ENCODE results near the gene ZNF296.
A peak's percentile ranks its signal among the peaks of the same experiment; 100 is the strongest.

ZNF296 gene

GRCh38 chr19:45051929-45052579 lies 24.2 kb downstream of the ZNF296 start:
- DNase-seq: no peak

- DNase-seq: no peak
Observed at GRCh38 chr19:45050036-45050435, 26.2 kb downstream of the ZNF296 start.

GRCh38 chr19:45049073-45049736 lies 27.1 kb downstream of the ZNF296 start:
- DNase-seq: no peak

GRCh38 chr19:45047188-45047797 lies 29.0 kb downstream of the ZNF296 start:
- no peak for DNase-seq

- DNase-seq: no peak
Observed at GRCh38 chr19:45046355-45046754, 29.9 kb downstream of the ZNF296 start.

- peak; percentile 52 for DNase-seq
Observed at GRCh38 chr19:45045671-45046353, 30.5 kb downstream of the ZNF296 start.

- DNase-seq: no peak
Observed at GRCh38 chr19:45041125-45041524, 35.2 kb downstream of the ZNF296 start.

GRCh38 chr19:45040059-45040771 lies 36.1 kb downstream of the ZNF296 start:
- DNase-seq: no peak

- DNase-seq: peak; percentile 86
Observed at GRCh38 chr19:45038931-45039893, 37.1 kb downstream of the ZNF296 start, which contains the start of gene CLASRP. TSS of gene CLASRP (plus strand) at chr19:45039045. CDS start at chr19:45040213, 1,168 bp downstream.

GRCh38 chr19:45037393-45038169 lies 38.7 kb downstream of the ZNF296 start:
- no peak for DNase-seq

GRCh38 chr19:45035755-45036154 lies 40.5 kb downstream of the ZNF296 start:
- no peak for DNase-seq

- no peak for DNase-seq
Observed at GRCh38 chr19:45032421-45032820, 43.9 kb downstream of the ZNF296 start.

- no peak for DNase-seq
Observed at GRCh38 chr19:45030825-45031224, 45.5 kb downstream of the ZNF296 start.

GRCh38 chr19:45027371-45027770 lies 48.9 kb downstream of the ZNF296 start:
- DNase-seq: no peak

- DNase-seq: no peak
Observed at GRCh38 chr19:45025264-45025663, 51.0 kb downstream of the ZNF296 start.

GRCh38 chr19:45023048-45023447 lies 53.2 kb downstream of the ZNF296 start:
- DNase-seq: no peak

- no peak for DNase-seq
Observed at GRCh38 chr19:45021971-45022370, 54.3 kb downstream of the ZNF296 start.
